Measurements from ENCODE around the gene PKN1. TPM values are rescaled to one million over a fixed set of nuclear protein-coding genes. Genes with fewer than 3 reads are reported as not detected.

The PKN1 gene
- total and polyA plus RNA-seq, 9 of the 15 experiments (the other 6 are each of a cell fraction or from before 2014, with no cell fraction given), result 0.30 to 228 (median 77.5) TPM

DNA sequence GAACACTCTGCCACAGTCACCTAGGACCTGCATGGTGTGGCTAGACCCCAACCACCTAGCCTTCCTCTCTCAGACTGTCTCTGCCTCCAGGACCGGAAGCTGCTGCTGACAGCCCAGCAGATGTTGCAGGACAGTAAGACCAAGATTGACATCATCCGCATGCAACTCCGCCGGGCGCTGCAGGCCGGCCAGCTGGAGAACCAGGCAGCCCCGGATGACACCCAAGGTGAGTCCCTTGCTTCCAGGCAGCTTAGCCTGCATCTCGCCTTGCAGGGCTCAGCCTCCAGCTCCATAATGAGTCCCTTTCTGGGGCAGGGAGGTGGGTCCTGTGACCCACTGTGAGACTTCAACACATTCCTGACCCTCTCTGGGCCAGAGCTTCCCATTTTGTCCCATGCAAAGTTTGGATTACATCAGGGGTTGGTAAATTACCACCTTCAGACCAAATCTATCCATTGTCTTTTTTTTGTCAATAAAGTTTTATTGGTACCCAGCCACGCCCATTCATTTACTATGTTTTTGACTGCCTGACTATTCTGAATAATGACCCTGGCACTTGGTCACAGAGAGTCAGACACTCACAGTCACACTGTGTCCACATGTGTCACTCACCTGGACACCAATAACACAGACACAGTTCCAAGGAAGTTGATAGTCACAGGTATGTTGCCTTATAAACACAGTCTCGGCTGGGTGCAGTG is 13.4 kb downstream of the PKN1 start:
- TF ChIP-seq ZBTB40 (IDR thresholded peaks at IDR 0.05), result peak; percentile 97
- TF ChIP-seq ZBTB40 (CRISPR knock-in tag; IDR thresholded peaks at IDR 0.05), result peak; percentile 97
- no peak for TF ChIP-seq MAFG (tag; conservative IDR thresholded peaks at IDR 0.05)
- Histone ChIP-seq H3K9me1 (ENCODE audit: control insufficient read depth, insufficient read depth, low read length) (peaks cover 2% of the 10 kb centered on the region), H3K27ac (ENCODE audit: extremely low read depth, low read depth, low read length) (no peak overlapping the region), H2AFZ (ENCODE audit: low read depth, low read length) (no peak overlapping the region), H3K79me2 (ENCODE audit: control insufficient read depth, insufficient read depth, low read length) (peaks cover 10% of the 10 kb centered on the region; the same call in 1 of the 3 replicates), H3K4me2 (ENCODE audit: insufficient read depth, low read length) (no peak overlapping the region), H3K4me3 (no peak overlapping the region), H3K9ac (ENCODE audit: insufficient read depth in 1 of 2, low read depth in 2 of 2, low read length in 2 of 2) (no peak overlapping the region), H3K27me3 (ENCODE audit: control insufficient read depth in 2 of 2, insufficient read depth in 2 of 2, low read length in 2 of 2) (no peaks in the 10 kb centered on the region), H3K4me1 (replicated peaks in 1 of 2; ENCODE audit: control insufficient read depth in 2 of 2, insufficient read depth in 2 of 2, low read length in 2 of 2) (peaks cover 6 to 18% of the 10 kb centered on the region in 2 experiments; a peak in 4 of 5 replicates), H4K20me1 (replicated peaks; ENCODE audit: control insufficient read depth, insufficient read depth, low read length) (0 out of 2 replicates have a peak, but pooled peaks cover 3% of the 10 kb centered on the region), H3K36me3 (ENCODE audit: control insufficient read depth, insufficient read depth, low read length) (peaks cover 85% of the 10 kb centered on the region), H3K9me3 (replicated peaks; ENCODE audit: control insufficient read depth, insufficient read depth, low read depth, low read length) (no peaks in the 10 kb centered on the region; the same call in 1 of the 2 replicates)
- no peak for ATAC-seq
- BruUV-seq (replicated peaks), result no TSS peak
- no peak for FAIRE-seq
- POLR2A ChIA-PET, result interaction anchor here (0.6 to 1.2 kb wide), 3 partner anchors 16 to 543 kb away, joined by 3 read pairs; no protein-coding TSS in a partner anchor
- CTCF ChIA-PET (ENCODE audit: low intra/inter-chr PET ratio), result no interaction called here
- in situ Hi-C loops (cut with MboI), result no loop called here
- 93% methylated on average over 10 of the region's 10 CpGs for WGBS (ENCODE audit: insufficient coverage, low coverage, missing lambda C conversion rate)
- DNase-seq (ENCODE audit: extremely low read depth in 1 of 4, low spot score in 3 of 4), result no peak
- intact Hi-C loops (cut with micrococcal nuclease), result no loop called here
